Measurements from ENCODE around the gene CPNE5. TPM values are rescaled to one million over a fixed set of nuclear protein-coding genes. Genes with fewer than 3 reads are reported as not detected.

Gene CPNE5
- total RNA-seq, 2 experiments from 2014 or later, result 0.69 to 1.2 TPM

- intact Hi-C loops (cut with micrococcal nuclease), result loop anchor here (5.0 kb wide), 1 partner anchor 73 kb away; no protein-coding TSS in a partner anchor
- ATAC-seq (peak; percentile 86), DNase-seq (peak; percentile 87)
- CTCF ChIA-PET, result interaction anchor here (0.9 to 18.9 kb wide), 13 partner anchors 11 to 262 kb away, joined by 3 to 477 read pairs (median 5); no protein-coding TSS in a partner anchor
- peaks cover 61% of the 10 kb centered on the region for H3K4me1 Mint-ChIP-seq (ENCODE audit: low read depth)
- no peaks in the 10 kb centered on the region for H3K27me3 Mint-ChIP-seq
- no peaks in the 10 kb centered on the region for H3K36me3 Mint-ChIP-seq (ENCODE audit: low read depth)
- H3K9me3 Mint-ChIP-seq, result no peaks in the 10 kb centered on the region
- peak overlapping the region; percentile 38 for H3K4me3 Mint-ChIP-seq
- POLR2A ChIA-PET, result interaction anchor here (0.9 to 2.9 kb wide), 7 partner anchors 58 to 161 kb away, joined by 3 to 14 read pairs (median 3); no protein-coding TSS in a partner anchor
- TF ChIP-seq, protein P1, sequence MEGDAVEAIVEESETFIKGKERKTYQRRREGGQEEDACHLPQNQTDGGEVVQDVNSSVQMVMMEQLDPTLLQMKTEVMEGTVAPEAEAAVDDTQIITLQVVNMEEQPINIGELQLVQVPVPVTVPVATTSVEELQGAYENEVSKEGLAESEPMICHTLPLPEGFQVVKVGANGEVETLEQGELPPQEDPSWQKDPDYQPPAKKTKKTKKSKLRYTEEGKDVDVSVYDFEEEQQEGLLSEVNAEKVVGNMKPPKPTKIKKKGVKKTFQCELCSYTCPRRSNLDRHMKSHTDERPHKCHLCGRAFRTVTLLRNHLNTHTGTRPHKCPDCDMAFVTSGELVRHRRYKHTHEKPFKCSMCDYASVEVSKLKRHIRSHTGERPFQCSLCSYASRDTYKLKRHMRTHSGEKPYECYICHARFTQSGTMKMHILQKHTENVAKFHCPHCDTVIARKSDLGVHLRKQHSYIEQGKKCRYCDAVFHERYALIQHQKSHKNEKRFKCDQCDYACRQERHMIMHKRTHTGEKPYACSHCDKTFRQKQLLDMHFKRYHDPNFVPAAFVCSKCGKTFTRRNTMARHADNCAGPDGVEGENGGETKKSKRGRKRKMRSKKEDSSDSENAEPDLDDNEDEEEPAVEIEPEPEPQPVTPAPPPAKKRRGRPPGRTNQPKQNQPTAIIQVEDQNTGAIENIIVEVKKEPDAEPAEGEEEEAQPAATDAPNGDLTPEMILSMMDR (IDR thresholded peaks at IDR 0.05), result no peak
- peak overlapping the region; percentile 89 for H3K27ac Mint-ChIP-seq
Measured at GRCh38 chr6:36755435-36756348, 83.6 kb downstream of the CPNE5 start.

DNA sequence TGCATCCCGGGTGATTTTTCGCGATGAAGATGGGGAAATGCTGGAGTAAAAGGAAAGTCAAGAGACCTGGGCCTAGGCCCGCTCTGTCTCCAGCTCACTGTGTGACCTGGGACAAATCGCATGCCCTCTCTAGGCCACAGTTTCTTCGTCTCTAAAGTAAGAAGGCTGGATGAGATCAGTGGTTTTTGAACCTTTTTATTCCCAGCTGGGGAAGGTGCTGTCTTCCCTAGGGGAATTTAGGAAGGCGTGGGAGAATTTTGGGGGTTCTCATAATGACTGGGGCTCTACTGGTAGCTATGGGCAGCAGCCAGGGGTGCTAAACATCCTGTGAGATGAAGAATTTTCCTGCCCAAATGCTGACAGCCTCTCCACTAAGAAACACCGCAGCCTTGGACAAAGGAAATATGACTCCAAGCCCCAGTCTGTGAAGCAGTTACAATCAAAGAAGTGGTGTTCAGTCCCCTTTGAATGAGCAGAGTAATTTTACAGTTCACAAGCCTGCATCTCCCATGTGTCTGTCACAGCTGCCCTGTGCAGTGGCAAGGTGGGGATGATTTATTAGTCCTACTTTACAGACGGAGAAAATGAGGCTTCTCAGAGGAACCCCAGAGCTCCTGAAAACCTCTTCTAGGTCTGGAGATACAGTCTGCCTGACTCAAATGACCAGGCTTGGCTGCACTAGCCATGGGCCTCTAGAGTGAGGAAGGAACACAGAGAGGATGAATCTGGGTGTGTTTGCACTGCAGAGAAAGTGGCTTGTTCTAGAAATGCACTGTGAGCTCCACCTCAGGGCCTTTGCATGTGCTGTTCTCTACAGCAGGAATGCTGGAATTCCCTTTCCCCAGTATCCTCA is 84.4 kb downstream of the CPNE5 start:
- DNase-seq, result no peak
- TF ChIP-seq, protein P1 (IDR thresholded peaks at IDR 0.05), result no peak
- ChIA-PET POLR2A (interaction anchor here (0.9 to 2.9 kb wide), 5 partner anchors 73 to 160 kb away, joined by 3 to 14 read pairs (median 3); no protein-coding TSS in a partner anchor), CTCF (interaction anchor here (0.5 to 11.9 kb wide), 13 partner anchors 10 to 585 kb away, joined by 3 to 166 read pairs (median 4); no protein-coding TSS in a partner anchor)
- Mint-ChIP-seq H3K9me3 (no peaks in the 10 kb centered on the region), H3K27me3 (no peaks in the 10 kb centered on the region), H3K27ac (peak overlapping the region; percentile 89), H3K4me3 (peak overlapping the region; percentile 38), H3K4me1 (ENCODE audit: low read depth) (peaks cover 61% of the 10 kb centered on the region), H3K36me3 (ENCODE audit: low read depth) (no peaks in the 10 kb centered on the region)
- intact Hi-C loops (cut with micrococcal nuclease), result loop anchor here (5.0 kb wide), 1 partner anchor 73 kb away; no protein-coding TSS in a partner anchor
- ATAC-seq, result no peak

DNA sequence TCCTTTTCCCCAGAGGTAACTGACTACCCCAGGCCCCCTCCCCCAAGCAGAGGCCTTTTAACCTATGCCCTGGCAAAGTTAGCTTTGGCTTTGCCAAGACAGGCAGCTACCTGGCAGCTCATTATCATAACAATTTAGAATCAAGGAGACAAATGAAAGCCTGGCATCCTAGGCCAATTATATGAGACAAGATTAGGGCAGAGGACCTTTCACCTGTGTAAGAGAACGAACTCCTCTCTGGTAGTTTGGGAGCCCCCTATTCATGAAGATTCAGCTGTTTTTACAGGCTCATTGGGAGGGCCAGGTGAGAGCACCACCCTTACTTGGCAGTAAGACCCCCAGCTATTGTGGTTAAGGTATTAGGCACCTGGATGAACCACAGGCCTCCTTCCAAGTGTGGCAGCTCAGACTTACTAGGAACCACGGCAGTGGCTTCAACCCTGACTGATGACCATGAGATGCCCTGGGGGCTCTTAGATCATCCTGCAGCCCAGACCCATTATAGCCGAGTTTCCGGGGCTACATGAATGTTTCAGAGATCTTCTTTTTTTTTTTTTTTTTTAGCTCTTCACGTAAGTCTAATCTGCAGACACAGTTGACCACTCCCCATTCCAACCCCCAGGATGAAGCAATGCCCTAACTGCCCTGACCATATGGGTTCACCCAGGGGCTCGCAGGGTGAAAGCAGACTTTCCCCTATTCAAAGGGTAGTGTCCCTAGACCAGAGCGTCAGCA is 85.4 kb downstream of the CPNE5 start:
- no peak for DNase-seq
- CTCF ChIA-PET, result interaction anchor here (0.5 to 11.9 kb wide), 11 partner anchors 9 to 586 kb away, joined by 3 to 166 read pairs (median 3); no protein-coding TSS in a partner anchor
- intact Hi-C loops (cut with micrococcal nuclease), result no loop called here
- H3K36me3 Mint-ChIP-seq (ENCODE audit: low read depth), result no peaks in the 10 kb centered on the region
- peaks cover 4% of the 10 kb centered on the region for H3K9me3 Mint-ChIP-seq
- no peak overlapping the region for H3K4me3 Mint-ChIP-seq
- H3K4me1 Mint-ChIP-seq (ENCODE audit: low read depth), result peaks cover 60% of the 10 kb centered on the region
- TF ChIP-seq, protein P1 (IDR thresholded peaks at IDR 0.05), result no peak
- ATAC-seq, result no peak
- peak overlapping the region; percentile 94 for H3K27ac Mint-ChIP-seq
- POLR2A ChIA-PET, result interaction anchor here (0.6 to 2.9 kb wide), 6 partner anchors 20 to 155 kb away, joined by 3 to 14 read pairs (median 4); no protein-coding TSS in a partner anchor
- no peaks in the 10 kb centered on the region for H3K27me3 Mint-ChIP-seq

GRCh38 chr6:36752886-36753506 is 86.2 kb downstream of the CPNE5 start:
- intact Hi-C loops (cut with micrococcal nuclease), result no loop called here
- H3K4me3 Mint-ChIP-seq, result no peak overlapping the region
- peaks cover 58% of the 10 kb centered on the region for H3K4me1 Mint-ChIP-seq (ENCODE audit: low read depth)
- H3K9me3 Mint-ChIP-seq, result peaks cover 7% of the 10 kb centered on the region
- DNase-seq (peak; percentile 36), ATAC-seq (peak; percentile 13)
- CTCF ChIA-PET, result interaction anchor here (0.8 to 11.9 kb wide), 6 partner anchors 18 to 412 kb away, joined by 3 to 166 read pairs (median 10); no protein-coding TSS in a partner anchor
- no peaks in the 10 kb centered on the region for H3K36me3 Mint-ChIP-seq (ENCODE audit: low read depth)
- no peaks in the 10 kb centered on the region for H3K27me3 Mint-ChIP-seq
- TF ChIP-seq, protein P1 (IDR thresholded peaks at IDR 0.05), result no peak
- POLR2A ChIA-PET, result interaction anchor here (0.7 to 2.9 kb wide), 6 partner anchors 8 to 155 kb away, joined by 3 to 14 read pairs (median 3); no protein-coding TSS in a partner anchor
- peak overlapping the region; percentile 94 for H3K27ac Mint-ChIP-seq
